DOHH2 (cell line): Measurements from ENCODE around the gene ZNF76.
"Not testable (repeated sequence)": the region's sequence is repeated elsewhere in the genome, so short reads cannot be mapped to it uniquely, and the experiment has no call there.

Experiments
- H3F3A ChIP-seq: fragments of 200-600 bp; sonication (generic), shearing (Covaris generic); 2 replicates; pipeline ENCODE4 v1.6.0; 2016; ENCODE audit warnings: antibody characterized with exemption, mild to moderate bottlenecking; ENCODE audit not compliant: control insufficient read depth, insufficient read depth
- H3K27ac ChIP-seq: fragments of 200-600 bp; sonication (generic); 2 replicates; pipeline ENCODE4 v1.5.1; 2014; ENCODE audit warnings: low read depth, mild to moderate bottlenecking, low read length, moderate library complexity
- H3K27me3 ChIP-seq: fragments of 200-600 bp; sonication (generic); 2 replicates; pipeline ENCODE4 v1.6.1; 2014; ENCODE audit warnings: mild to moderate bottlenecking, low read length, mixed read lengths; ENCODE audit not compliant: control insufficient read depth
- H3K36me3 ChIP-seq: fragments of 200-600 bp; sonication (generic); 2 replicates; pipeline ENCODE4 v1.6.1; 2014; ENCODE audit warnings: mild to moderate bottlenecking, low read length, moderate library complexity, mixed read lengths; ENCODE audit not compliant: control insufficient read depth
- H3K4me1 ChIP-seq: fragments of 200-600 bp; sonication (generic); 2 replicates; pipeline ENCODE4 v1.6.1; 2014; ENCODE audit warnings: mild to moderate bottlenecking, low read length, mixed read lengths; ENCODE audit not compliant: control insufficient read depth
- H3K4me2 ChIP-seq: fragments of 200-600 bp; sonication (generic); 2 replicates; pipeline ENCODE4 v1.6.0; 2014; ENCODE audit warnings: mild to moderate bottlenecking, low read length, moderate library complexity
- H3K4me3 ChIP-seq: fragments of 200-600 bp; sonication (generic); 2 replicates; pipeline ENCODE4 v1.5.1; 2014; ENCODE audit warnings: mild to moderate bottlenecking, low read length, mixed read lengths
- H3K79me2 ChIP-seq: fragments of 200-600 bp; sonication (generic); 2 replicates; pipeline ENCODE4 v1.6.1; 2014; ENCODE audit warnings: mild to moderate bottlenecking, low read length, mixed read lengths; ENCODE audit not compliant: control insufficient read depth
- H3K9me2 ChIP-seq: fragments of 200-600 bp; sonication (generic); replicated peaks from 2 replicates; pipeline ENCODE4 v1.6.1; 2014; ENCODE audit warnings: mild to moderate bottlenecking, low read length, mixed read lengths; ENCODE audit not compliant: control insufficient read depth
- H3K9me3 ChIP-seq: fragments of 200-600 bp; sonication (generic); 2 replicates; pipeline ENCODE4 v1.6.1; 2014; ENCODE audit warnings: antibody characterized with exemption, low read length, mixed read lengths; ENCODE audit not compliant: control insufficient read depth, insufficient read depth
- H4K20me1 ChIP-seq: fragments of 200-600 bp; sonication (generic); 2 replicates; pipeline ENCODE4 v1.6.0; 2014; ENCODE audit warnings: low read depth, mild to moderate bottlenecking, antibody characterized with exemption, low read length, moderate library complexity; ENCODE audit not compliant: control insufficient read depth, insufficient read depth
- EZH2phosphoT487 ChIP-seq: fragments of 200-600 bp; sonication (generic); IDR thresholded peaks from 2 replicates; pipeline ENCODE4 v1.6.1; 2017; ENCODE audit warnings: borderline replicate concordance, mild to moderate bottlenecking, antibody characterized with exemption, low read length, moderate library complexity, mixed read lengths
- TF ChIP-seq, protein P1 (sequence below): fragments of 200-600 bp; sonication (generic); IDR thresholded peaks from one replicate; pipeline ENCODE4 v1.5.1; 2014; ENCODE audit warnings: antibody characterized with exemption, mild to moderate bottlenecking, low read depth, low read length; ENCODE audit not compliant: poor library complexity, severe bottlenecking

Gene ZNF76

DNA sequence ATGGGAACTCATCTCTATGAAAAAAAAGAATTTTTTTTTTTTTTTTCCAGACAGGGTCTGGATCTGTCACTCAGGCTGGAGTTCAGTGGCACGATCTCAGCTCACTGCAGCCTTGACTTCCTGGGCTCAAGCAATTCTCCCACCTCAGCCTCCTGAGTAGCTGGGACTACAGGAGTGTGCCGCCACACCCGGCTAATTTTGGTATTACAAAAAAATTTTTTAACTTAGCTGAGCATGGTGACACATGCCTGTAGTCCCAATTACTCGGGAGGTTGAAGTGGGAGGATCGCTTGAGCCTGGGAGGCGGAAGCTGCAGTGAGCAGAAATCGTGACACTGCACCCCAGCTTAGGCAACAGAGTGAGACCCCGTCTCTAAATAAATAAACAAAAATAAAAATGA lies 45.6 kb downstream of the ZNF76 start:
- Histone ChIP-seq H3K9me3 (no peaks in the 10 kb centered on the region), H3F3A (peaks cover 8% of the 10 kb centered on the region; the same call in 1 of the 2 replicates), H3K36me3 (peaks cover 27% of the 10 kb centered on the region), H3K27me3 (no peaks in the 10 kb centered on the region), H3K27ac (no peak overlapping the region), H3K9me2 (no peaks in the 10 kb centered on the region), H3K4me2 (no peak overlapping the region), H4K20me1 (no peaks in the 10 kb centered on the region), H3K4me1 (peaks cover 45% of the 10 kb centered on the region), H3K4me3 (no peak overlapping the region), H3K79me2 (peaks cover 38% of the 10 kb centered on the region)
- no peak for TF ChIP-seq EZH2phosphoT487
- TF ChIP-seq, protein P1, sequence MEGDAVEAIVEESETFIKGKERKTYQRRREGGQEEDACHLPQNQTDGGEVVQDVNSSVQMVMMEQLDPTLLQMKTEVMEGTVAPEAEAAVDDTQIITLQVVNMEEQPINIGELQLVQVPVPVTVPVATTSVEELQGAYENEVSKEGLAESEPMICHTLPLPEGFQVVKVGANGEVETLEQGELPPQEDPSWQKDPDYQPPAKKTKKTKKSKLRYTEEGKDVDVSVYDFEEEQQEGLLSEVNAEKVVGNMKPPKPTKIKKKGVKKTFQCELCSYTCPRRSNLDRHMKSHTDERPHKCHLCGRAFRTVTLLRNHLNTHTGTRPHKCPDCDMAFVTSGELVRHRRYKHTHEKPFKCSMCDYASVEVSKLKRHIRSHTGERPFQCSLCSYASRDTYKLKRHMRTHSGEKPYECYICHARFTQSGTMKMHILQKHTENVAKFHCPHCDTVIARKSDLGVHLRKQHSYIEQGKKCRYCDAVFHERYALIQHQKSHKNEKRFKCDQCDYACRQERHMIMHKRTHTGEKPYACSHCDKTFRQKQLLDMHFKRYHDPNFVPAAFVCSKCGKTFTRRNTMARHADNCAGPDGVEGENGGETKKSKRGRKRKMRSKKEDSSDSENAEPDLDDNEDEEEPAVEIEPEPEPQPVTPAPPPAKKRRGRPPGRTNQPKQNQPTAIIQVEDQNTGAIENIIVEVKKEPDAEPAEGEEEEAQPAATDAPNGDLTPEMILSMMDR, result no peak

DNA sequence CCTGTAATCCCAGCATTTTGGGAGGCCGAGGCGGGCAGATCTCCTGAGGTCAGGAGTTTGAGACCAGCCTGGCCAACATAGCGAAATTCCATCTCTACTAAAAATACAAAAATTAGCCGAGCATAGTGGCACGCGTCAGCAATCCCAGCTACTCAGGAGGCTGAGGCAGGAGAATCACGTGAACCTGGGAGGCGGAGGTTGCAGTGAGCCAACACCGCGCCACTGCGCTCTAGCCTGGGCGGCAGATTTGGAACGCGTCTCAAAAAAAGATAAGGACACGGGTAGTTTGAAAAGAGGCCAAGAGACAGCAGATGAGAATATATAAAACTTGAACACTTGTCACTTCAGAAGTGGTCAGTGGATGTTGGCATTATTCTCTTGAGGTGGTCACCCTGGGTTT lies 47.6 kb downstream of the ZNF76 start:
- H3K4me2 ChIP-seq, H3K9me2 ChIP-seq: not testable (repeated sequence)
- H3K4me1 ChIP-seq, result peaks cover 50% of the 10 kb centered on the region

DNA sequence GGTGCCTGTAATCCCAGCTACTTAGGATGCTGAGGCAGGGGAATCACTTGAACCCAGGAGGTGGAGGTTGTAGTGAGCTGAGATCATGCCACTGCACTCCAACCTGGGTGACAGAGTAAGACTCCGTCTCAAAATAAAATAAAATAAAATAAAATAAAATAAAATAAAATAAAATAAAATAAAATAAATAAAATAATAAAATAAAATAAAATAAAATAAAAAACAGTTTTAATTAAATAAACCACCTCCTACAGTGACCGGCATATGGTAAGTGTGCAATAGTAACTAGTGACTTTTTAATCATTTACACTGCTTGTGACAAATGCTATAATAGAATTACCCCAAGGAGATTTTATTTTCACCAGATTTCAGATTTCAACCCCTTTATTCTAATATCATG lies 49.0 kb downstream of the ZNF76 start:
- not testable (repeated sequence) for H3K9me2 ChIP-seq, H3K27ac ChIP-seq, H3K4me3 ChIP-seq, H3K27me3 ChIP-seq, H4K20me1 ChIP-seq, H3K4me2 ChIP-seq, H3K9me3 ChIP-seq
- Histone ChIP-seq H3F3A (peaks cover 11% of the 10 kb centered on the region), H3K79me2 (peaks cover 14% of the 10 kb centered on the region), H3K4me1 (peaks cover 48% of the 10 kb centered on the region), H3K36me3 (peaks cover 35% of the 10 kb centered on the region)

More for the DNA sequence above, 47.6 kb downstream of the ZNF76 start:
- H4K20me1 ChIP-seq, H3K27ac ChIP-seq, H3F3A ChIP-seq, H3K27me3 ChIP-seq, H3K9me3 ChIP-seq, H3K4me3 ChIP-seq: not testable (repeated sequence)
- H3K36me3 ChIP-seq, result peaks cover 37% of the 10 kb centered on the region
- H3K79me2 ChIP-seq, result peaks cover 26% of the 10 kb centered on the region

DNA sequence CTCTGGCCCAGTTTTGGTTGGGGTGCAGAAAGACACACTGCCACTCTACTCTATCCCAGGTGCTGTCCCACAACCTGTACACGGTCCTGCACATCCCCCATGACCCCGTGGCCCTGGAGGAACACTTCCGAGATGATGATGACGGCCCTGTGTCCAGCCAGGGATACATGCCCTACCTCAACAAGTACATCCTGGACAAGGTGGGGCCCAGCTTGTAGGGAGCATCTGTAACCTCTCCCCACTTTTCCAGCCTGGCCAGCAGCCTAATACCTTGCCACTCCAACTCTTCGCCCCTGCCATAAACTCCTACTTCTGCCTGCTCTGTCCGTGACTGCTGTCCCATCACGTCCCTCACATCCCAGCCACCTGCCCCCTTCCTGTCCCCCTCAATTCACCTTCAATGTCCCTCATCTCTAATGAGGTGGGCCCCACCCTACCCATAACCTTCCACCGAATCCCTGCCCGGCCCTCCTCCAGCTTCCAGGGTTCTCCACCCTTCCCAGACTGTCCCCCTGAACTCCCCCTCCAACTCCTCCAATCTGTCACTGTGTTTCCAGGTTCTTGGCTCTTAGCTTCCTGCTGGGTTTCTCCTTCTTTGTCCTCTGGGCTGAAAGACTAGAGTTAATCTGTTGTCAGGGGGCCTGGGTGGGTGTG lies 50.2 kb downstream of the ZNF76 start:
- Histone ChIP-seq H3K27me3 (no peaks in the 10 kb centered on the region), H4K20me1 (no peaks in the 10 kb centered on the region), H3F3A (peaks cover 13% of the 10 kb centered on the region), H3K4me3 (no peak overlapping the region), H3K4me1 (peaks cover 47% of the 10 kb centered on the region), H3K9me2 (no peaks in the 10 kb centered on the region), H3K27ac (no peak overlapping the region), H3K9me3 (no peaks in the 10 kb centered on the region), H3K4me2 (no peak overlapping the region), H3K79me2 (peaks cover 4% of the 10 kb centered on the region; the same call in 1 of the 2 replicates), H3K36me3 (peaks cover 29% of the 10 kb centered on the region)
- no peak for TF ChIP-seq EZH2phosphoT487
- TF ChIP-seq, protein P1, result no peak
